ENCODE results near the gene PECR. TPM values are rescaled to one million over a fixed set of nuclear protein-coding genes. Genes with fewer than 3 reads are reported as not detected.
A peak's percentile ranks its signal among the peaks of the same experiment; 100 is the strongest.

The PECR gene
- total and polyA plus RNA-seq, 2 of the 13 experiments (the other 11 are each of a cell fraction or from before 2014, with no cell fraction given): 151 to 153 TPM

DNA sequence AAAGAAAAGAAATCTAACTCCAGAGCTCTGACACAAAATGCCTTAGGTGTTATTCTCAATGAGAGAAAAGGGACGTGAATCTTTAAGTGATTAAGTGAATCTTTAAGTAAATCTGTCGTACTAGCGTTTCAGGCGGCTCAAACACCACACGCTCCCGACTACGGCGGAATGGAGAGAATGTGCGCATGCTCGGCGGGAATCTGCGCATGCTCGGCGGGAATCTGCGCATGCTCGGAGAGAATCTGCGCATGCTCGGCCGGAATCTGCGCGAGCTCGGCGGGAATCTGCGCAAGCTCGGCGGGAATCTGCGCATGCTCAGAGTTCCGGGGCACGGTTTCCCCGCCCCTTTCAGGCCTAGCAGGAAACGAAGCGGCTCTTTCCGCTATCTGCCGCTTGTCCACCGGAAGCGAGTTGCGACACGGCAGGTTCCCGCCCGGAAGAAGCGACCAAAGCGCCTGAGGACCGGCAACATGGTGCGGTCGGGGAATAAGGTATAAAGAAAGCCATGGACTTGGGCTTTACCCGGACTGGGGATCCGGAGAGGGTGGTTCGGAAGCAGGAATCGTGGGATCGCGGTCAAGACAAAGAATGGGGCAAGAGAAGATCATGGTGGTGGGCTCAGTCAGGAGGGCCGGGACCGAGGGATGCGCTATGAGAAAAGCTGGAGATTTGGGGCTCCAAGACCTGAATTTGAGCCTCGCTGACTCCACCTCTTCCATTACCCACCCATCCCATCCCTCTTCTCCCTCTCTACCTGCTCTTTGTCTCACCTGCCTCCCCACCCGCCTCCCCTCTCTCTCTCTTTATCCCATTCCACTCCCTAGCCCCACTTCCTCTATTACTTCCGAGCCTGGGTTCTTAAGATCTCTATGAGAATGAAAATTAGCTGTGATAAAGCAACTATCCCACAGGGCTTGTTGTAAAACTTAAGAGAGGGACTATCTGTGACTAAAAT, 27.6 kb upstream of the PECR start, which contains the start of gene XRCC5 (continued):
- TF ChIP-seq, protein P1, sequence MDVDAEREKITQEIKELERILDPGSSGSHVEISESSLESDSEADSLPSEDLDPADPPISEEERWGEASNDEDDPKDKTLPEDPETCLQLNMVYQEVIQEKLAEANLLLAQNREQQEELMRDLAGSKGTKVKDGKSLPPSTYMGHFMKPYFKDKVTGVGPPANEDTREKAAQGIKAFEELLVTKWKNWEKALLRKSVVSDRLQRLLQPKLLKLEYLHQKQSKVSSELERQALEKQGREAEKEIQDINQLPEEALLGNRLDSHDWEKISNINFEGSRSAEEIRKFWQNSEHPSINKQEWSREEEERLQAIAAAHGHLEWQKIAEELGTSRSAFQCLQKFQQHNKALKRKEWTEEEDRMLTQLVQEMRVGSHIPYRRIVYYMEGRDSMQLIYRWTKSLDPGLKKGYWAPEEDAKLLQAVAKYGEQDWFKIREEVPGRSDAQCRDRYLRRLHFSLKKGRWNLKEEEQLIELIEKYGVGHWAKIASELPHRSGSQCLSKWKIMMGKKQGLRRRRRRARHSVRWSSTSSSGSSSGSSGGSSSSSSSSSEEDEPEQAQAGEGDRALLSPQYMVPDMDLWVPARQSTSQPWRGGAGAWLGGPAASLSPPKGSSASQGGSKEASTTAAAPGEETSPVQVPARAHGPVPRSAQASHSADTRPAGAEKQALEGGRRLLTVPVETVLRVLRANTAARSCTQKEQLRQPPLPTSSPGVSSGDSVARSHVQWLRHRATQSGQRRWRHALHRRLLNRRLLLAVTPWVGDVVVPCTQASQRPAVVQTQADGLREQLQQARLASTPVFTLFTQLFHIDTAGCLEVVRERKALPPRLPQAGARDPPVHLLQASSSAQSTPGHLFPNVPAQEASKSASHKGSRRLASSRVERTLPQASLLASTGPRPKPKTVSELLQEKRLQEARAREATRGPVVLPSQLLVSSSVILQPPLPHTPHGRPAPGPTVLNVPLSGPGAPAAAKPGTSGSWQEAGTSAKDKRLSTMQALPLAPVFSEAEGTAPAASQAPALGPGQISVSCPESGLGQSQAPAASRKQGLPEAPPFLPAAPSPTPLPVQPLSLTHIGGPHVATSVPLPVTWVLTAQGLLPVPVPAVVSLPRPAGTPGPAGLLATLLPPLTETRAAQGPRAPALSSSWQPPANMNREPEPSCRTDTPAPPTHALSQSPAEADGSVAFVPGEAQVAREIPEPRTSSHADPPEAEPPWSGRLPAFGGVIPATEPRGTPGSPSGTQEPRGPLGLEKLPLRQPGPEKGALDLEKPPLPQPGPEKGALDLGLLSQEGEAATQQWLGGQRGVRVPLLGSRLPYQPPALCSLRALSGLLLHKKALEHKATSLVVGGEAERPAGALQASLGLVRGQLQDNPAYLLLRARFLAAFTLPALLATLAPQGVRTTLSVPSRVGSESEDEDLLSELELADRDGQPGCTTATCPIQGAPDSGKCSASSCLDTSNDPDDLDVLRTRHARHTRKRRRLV (CRISPR knock-in tag; IDR thresholded peaks at IDR 0.05): peak; percentile 85
- TF ChIP-seq RBFOX2 (IDR thresholded peaks at IDR 0.05; ENCODE audit: low read depth, low read length) (peak; percentile 84), MED1 (CRISPR knock-in tag; IDR thresholded peaks at IDR 0.05) (peak; percentile 86), SIX1 (CRISPR knock-in tag; IDR thresholded peaks at IDR 0.05; ENCODE audit: borderline replicate concordance) (peak; percentile 55; the same call in 1 of the 2 replicates), ZNF317 (CRISPR knock-in tag; IDR thresholded peaks at IDR 0.05) (peak; percentile 92), ZNF143 (CRISPR knock-in tag; IDR thresholded peaks at IDR 0.05) (peak; percentile 58), TEAD3 (CRISPR knock-in tag; optimal IDR thresholded peaks at IDR 0.05; ENCODE audit: borderline replicate concordance) (peak; percentile 94), NFKBIZ (CRISPR knock-in tag; IDR thresholded peaks at IDR 0.05) (peak; percentile 88), RFX1 (IDR thresholded peaks at IDR 0.05) (no peak), ZNF329 (CRISPR knock-in tag; IDR thresholded peaks at IDR 0.05; ENCODE audit: low read depth) (0 out of 2 replicates have a peak, but pooled peaks have one; percentile 53), ZNF431 (CRISPR knock-in tag; IDR thresholded peaks at IDR 0.05; ENCODE audit: borderline replicate concordance, low read depth) (no peak; the same call in 1 of the 2 replicates)
- TF ChIP-seq, protein P2, sequence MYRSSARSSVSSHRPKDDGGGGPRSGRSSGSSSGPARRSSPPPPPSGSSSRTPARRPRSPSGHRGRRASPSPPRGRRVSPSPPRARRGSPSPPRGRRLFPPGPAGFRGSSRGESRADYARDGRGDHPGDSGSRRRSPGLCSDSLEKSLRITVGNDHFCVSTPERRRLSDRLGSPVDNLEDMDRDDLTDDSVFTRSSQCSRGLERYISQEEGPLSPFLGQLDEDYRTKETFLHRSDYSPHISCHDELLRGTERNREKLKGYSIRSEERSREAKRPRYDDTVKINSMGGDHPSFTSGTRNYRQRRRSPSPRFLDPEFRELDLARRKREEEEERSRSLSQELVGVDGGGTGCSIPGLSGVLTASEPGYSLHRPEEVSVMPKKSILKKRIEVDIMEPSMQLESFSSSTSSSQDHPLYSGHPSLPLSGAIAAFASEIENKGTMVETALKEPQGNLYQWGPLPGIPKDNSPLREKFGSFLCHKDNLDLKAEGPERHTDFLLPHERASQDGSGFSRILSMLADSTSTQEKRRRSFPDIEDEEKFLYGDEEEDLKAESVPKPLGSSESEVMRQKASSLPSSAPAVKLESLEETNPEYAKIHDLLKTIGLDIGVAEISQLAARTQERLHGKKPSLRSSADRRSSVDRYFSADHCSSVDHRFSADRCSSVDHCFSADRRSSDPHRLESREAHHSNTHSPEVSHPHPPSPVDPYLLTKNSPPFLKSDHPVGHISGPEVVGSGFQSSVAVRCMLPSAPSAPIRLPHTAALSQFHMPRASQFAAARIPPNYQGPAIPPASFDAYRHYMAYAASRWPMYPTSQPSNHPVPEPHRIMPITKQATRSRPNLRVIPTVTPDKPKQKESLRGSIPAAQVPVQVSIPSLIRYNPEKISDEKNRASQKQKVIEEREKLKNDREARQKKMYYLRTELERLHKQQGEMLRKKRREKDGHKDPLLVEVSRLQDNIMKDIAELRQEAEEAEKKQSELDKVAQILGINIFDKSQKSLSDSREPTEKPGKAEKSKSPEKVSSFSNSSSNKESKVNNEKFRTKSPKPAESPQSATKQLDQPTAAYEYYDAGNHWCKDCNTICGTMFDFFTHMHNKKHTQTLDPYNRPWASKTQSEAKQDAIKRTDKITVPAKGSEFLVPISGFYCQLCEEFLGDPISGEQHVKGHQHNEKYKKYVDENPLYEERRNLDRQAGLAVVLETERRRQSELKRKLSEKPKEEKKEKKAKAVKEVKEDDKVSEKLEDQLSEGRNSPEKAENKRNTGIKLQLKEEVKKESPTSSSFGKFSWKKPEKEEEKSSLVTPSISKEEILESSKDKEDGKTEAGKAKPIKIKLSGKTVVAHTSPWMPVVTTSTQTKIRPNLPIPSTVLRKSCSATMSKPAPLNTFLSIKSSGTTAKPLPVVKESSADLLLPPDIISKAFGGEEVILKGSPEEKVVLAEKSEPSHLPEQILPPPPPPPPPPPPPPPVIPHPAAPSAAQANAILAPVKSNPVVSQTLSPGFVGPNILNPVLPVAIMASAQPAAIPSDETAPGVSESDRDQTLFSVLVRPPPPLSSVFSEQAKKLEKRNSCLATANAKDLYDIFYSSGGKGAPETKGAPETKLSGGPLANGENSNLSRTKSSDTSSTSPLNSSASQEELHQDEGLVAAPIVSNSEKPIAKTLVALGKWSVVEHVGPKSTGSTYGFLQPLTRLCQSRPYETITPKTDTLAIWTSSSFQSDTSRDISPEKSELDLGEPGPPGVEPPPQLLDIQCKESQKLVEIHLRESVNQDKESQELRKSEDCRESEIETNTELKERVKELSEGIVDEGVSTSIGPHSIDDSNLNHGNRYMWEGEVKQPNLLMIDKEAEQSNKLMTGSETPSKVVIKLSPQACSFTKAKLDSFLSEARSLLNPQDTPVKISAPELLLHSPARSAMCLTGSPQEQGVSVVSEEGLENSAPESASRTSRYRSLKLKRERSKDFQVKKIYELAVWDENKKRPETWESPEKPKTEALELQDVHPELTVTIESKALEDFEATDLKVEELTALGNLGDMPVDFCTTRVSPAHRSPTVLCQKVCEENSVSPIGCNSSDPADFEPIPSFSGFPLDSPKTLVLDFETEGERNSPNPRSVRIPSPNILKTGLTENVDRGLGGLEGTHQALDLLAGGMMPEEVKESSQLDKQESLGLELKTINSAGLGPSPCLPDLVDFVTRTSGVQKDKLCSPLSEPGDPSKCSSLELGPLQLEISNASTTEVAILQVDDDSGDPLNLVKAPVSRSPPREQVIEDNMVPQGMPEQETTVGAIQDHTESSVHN (CRISPR knock-in tag; IDR thresholded peaks at IDR 0.05): peak; percentile 61; the same call in 1 of the 2 replicates
- TF ChIP-seq, protein P3, sequence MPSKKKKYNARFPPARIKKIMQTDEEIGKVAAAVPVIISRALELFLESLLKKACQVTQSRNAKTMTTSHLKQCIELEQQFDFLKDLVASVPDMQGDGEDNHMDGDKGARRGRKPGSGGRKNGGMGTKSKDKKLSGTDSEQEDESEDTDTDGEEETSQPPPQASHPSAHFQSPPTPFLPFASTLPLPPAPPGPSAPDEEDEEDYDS (CRISPR knock-in tag; IDR thresholded peaks at IDR 0.05): peak; percentile 69
